CMK (cell line): ENCODE results near the gene FRAS1.

ENCODE experiments used
- DNase-seq: peaks from one replicate; pipeline ENCODE4 v3.0.0-alpha.2; 2010; ENCODE audit warnings: low read depth

FRAS1 gene

DNA sequence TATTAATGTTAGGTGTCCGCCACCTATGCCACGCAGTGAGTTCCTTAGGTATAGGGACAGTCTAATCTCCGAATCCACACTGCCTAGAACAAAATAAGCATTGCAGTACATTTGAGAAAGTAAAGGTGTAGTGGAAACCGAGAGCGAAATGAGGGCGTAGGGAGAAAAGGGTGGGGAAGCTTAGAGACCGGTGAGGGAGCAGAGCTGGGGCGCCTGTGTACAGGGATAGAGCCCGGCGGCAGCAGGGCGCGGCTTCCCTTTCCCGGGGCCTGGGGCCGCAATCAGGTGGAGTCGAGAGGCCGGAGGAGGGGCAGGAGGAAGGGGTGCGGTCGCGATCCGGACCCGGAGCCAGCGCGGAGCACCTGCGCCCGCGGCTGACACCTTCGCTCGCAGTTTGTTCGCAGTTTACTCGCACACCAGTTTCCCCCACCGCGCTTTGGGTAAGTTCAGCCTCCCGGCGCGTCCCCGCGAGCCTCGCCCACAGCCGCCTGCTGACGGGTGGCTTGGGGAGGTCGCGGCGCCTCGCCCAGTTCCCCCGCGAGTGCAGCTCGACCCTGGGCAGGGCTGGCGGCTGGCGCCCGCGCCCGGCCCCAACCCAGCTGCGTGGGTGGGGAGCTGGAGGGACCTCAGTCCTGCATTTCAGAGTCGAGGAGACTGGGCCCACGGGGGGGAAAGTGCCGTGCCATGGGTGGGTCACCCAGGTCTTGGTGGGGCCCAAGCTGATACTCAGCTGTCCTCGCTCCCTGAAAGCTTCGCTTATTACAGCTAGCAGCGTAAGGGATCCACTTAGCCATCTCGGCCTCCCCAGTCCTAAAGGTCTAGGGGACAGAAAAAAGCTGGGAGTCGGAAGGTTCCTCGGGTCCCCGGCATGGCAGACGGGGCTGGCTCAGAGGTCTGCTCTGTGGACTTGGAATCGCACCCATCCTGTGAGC is 494.6 kb downstream of the FRAS1 start, which contains the start of gene ANXA3:
ANXA3 (plus strand) TSS at position 351 of the 932 bp plus-strand sequence. CDS start 2,704 bp downstream, outside the sequence.
- peak; percentile 52 for DNase-seq

DNA sequence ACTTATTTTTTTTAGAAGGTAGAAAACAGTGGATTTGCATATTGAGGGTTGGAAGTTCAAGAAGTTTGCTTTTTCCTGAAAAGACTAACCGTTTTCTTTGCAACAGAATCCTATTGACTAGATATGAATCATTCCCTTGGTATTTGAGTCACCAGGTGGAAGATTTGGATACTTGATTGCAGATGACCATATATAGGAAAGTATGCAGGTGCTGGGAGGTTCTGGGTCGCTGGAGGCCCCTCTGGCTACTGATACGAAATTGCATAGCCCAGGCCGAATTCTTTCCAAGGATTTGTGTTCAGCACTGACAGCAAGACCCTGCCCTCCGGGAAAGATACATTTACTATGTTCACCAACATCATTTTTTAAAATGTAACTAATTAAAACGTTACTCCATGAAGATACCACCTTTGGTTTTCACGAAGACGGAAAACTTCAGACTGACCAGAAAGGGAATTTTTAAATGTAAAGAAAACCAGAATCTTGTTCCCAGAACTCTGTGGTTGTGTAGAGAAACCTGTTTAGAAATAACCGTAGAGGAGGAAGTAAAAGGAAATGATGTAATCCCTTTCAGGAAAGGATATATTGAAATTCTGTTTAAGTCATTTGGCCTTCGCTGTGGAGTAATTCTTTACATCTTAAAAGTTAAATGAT is 495.4 kb downstream of the FRAS1 start:
- no peak for DNase-seq

DNA sequence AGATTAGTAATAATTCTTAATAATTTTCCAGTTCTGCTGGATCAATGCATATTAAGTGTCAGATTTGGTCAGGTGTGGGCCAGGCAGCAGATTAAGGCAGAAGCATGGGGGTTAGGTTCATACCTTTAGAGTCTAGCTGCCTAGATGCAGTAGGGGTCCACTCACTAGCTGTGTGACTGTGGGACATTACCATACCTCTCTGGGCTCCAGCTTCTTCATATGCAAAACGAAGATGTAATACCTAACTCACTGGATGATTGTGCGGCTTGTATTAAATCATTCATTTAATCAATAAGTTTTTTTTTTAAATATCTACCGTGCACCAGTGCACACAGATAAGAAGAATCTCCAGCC is 495.9 kb downstream of the FRAS1 start:
- DNase-seq, result no peak

DNA sequence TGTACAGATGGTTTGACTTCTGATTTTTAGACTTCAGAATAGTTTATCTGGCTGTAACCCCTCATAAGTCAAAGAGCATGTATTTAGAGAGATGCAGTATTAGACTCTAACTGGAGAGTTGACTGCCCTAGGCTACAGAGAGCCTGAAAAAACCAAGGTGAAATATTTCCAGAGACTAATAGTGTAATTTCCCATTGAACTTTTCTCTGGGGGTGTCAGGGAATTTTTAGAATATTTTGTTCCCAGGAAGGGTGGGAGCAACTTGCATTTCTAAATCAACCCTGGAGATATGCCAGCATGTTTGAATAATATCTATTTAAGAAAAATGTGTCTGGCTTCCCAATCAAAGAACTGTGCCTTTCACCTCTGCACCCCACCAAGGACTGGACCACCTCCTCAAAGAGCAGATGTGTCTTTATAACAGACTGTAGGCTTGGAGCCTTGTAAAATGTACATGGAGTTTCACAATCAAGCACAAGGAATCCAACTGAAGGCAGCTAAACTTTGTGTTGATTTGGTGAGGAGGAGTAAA is 496.5 kb downstream of the FRAS1 start:
- no peak for DNase-seq

DNA sequence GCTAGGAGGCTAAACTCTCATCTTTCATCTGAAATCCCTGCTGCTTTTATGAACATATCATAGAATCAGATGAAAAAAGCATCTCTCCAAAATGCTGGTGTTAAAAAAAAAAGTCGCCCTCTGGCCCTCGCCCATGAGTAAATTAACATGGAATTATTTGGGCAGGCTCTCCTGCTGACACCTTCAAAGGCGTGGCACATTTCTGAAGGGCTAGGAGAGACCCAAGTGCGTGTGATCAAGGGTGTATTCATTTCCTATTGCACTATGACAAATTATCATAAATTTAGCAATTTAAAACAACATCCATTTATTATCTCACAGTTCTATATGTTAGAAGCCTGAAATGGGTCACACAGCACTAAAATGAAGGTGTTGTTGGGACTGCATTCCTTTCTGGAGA is 499.5 kb downstream of the FRAS1 start:
- no peak for DNase-seq

DNA sequence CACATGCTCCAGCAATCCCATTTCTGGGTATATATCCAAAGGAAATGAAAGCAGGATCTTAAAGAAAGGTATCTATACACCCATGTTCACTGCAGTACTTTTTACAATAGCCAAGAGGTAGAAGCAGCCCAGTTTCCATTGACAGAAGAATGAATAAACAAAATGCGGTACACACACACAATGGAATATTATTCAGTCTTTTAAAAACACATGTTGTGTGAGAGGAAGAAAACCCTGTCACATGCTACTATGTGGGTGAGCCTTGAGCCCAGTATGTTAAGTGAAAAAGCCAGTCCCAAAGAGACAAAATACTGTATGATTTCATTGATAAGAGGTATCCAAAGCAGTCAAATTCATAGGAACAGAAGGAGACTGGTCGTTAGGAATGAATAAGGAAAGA is 500.7 kb downstream of the FRAS1 start:
- no peak for DNase-seq

DNA sequence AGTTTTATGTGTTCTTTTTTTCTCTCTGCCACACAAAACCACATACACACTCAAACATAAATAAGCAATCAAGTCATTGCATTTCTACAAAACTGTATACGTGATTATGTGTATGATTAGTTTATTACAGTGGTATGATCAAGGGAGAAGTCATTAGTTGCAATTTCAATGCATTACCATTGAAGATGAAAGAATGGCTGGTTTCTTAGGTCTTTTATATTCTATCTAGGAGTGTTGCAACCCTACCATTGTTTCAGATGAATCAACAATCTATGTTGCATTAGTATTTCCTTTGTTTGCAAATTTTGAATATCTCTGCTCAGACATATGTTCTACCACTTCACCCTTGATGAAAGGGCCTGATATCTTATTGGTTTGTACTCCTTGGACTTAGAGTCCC is 501.3 kb downstream of the FRAS1 start:
- no peak for DNase-seq

DNA sequence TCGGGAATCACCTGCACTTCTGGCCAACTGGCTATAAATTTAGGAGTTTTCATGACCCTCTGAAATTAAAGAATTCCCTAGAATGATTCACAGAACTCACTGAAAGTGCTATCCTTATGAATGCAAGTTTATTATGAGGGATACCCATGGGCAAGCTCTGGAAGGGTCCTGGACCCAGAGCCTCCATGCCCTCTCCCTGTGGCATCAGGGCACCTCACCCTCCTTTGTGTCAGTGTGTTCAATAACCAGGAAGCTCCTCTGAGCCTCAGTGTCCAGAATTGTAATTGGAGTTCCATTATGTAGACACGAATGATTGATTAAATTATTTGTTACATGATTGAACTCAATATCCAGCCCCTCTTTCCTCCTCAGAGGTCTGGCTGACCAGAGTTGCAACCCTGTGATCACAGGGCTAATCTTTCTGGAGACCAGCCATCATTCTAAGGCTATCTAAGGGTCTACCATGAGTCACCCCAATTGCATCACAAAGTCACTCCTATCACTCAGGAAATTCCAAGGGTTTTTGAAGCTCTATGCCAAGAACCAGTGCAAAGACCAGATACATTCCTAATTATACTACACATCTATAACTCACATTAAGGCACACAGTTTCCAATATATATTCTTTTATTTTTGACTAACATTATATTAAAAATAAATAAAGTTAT is 503.3 kb downstream of the FRAS1 start:
- no peak for DNase-seq

DNA sequence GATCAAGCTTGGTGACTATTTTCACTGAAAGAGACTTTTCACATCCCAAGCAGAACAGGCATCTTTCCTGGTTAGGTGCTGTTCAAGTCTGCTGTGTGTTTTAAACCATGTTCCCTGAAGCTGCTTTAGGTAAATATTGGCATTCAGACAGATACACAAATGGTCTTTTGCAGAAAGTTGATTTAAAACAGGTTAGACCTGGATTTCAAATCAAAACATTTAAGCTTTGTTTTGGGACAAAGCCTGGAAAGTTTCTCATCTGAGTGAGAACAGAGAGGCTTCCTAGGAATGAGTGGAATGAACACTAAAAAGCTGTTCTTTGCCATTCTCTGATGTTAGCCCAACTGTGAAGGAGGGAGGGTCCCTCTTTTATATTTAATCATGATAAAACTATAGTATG is 504.6 kb downstream of the FRAS1 start:
- no peak for DNase-seq

DNA sequence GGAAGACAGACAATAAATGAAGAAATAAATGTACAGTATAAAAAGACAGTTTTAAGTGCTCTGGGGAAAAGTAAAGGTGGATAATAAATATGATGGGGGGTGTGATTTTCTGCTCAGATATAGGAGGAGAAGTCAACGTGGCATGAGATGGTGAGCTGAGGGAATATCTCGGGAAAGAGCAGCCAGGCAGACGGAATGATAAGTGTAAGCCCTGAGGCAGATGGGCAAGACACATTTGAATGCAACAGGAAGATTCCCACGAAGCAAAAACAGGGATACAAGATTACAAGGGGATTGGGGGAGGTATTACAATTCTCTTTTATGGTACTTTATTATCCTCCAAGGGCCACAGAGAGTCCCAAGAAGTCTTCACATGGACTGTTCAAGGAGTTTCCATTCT is 505.6 kb downstream of the FRAS1 start:
- no peak for DNase-seq

DNA sequence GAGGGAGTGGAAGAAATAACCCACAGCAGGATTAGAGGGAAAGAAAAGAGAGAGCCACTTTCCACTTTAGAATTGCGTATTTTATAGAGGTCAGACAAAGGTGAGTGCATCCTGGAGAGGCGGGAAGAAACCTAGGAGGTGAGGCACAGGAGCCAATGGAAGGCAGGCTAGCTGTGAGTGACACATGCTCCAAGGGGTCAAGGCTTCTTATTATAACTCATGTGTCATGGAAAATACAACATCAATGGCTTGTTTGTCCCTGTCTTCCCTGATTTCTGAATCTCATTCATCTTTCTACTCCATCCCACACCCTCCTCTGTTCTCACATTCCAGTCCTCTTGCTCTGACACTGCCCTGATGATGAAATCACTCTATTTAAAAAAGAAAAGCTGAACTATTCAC is 508.8 kb downstream of the FRAS1 start:
- DNase-seq, result no peak

DNA sequence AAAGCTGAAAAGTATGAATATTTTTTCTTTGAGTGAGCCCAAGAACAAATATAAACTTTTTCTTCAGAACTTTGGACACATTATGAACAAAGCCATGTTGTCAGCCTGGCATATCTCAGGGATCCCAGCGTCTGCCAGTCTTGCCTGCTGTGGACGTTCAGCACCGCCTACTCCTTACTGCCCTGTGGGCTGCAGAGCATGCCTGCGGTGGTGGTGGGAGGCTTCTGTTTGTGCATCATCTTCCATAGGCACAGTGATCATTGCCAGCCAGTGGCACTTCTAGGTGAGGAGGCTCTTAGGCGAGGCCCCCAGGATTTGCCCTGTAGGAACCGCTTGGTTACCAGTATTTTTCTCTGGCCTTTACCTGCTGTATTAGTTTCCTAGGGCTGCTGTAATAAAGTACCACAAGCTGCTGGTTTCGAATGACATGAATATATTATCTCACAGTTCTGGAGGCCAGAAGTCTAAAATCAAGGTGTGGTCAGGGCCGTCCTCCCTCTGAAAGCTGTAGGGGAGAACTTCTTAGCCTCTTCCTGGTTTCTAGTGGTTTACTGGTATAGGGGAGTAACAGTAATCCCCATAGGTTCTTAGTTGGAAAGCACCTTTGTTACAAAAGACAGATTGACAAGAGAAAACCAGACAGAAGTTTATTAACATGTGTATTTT is 509.8 kb downstream of the FRAS1 start:
- no peak for DNase-seq

DNA sequence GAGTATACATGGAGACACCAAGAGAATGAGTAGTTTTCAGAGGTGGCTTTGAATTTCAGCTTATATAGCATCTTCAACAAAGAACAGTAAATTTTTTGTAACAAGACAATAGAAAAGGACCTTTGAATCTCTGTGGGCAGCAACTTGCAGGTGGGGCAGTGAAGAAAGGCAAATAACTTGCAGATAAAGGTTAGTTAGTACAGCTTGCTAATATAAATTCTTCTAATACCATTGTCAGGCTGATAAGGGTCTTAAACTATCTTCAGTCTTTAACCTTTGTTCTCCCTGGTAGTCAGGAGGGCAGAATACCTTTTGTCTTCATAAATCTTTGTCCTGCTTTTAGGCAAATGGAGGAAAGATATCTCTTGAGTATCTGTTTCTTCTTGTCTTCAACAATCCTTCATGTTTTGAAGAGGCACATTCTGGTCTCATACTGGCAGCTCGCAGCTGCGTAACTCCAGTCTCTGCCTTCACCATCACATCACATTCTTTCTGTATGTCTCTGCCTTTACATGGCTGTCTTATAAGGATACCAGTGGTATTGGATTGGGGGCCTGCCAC is 510.5 kb downstream of the FRAS1 start:
- DNase-seq, result no peak

DNA sequence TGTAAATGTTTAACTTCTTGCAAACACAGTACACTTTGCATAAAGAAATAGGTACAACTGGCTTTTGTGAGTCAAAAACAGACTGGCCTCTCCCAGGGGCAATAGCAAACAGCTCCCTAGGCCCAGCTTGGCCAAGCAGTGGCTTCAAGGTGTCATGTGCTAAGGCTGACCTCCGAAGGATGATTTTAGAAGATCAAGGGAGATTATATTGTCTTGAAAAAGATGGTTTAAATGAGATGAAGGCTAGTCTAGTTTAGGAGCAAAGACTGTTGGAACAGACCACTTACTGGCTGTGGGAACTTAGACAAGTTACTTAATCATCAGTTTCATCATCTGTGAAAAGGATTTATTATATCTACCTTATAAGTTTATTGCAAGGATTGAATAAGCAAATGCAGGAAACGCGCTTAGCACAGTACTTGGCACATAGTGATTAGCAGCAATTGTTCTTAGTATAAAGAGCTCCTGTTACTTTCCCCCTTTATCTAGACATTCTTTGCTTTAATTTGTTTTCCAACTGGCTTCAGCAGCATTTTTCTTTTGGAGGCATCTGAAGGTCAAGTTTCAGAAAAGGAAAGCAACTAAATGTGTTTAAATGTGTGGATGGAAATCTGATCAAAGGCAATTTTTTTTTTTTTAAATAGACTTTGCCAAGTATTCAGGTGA is 511.6 kb downstream of the FRAS1 start:
- DNase-seq, result no peak

DNA sequence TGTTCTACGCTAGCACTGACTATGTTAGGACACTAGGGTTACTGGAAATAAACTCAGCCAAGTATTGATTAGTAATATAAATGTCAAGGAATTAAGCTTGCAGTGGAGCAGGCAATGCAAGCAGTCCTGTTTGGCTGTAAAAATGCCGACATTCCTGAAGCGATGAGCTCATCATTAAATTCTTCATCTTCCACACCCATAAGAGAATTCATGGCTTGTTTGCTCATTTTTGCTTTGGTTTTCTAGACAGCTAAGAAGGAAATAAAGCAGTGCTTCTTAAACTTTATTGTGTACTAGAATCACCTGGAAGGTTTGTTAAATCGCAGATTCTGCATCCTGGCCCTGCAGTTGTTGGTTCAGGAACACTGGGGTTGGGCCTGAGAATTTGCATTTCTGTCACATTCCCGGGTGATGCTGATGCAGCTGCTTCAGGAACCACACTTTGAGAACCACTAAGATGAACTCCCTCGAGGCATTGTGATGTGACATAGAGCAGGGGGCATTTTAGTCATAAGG is 512.2 kb downstream of the FRAS1 start:
- no peak for DNase-seq

DNA sequence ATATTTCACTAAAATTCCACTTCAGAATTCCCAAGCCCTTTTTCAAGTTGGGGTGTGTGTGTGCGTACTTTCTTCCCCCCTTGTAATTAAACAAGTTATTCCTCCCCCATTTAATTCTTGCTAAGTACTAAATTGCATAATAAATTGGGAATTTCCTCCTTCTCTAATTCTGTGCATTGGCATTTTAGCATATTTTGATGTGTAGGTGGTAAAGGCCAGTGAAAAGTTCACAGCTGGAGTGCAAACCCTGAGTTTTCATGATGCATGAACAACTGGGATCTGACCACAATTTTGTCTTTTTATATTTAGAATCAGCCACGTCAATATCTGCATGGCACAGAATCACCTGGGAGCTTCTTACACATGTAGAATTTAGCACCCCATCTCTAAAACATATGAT is 513.0 kb downstream of the FRAS1 start:
- DNase-seq, result no peak

DNA sequence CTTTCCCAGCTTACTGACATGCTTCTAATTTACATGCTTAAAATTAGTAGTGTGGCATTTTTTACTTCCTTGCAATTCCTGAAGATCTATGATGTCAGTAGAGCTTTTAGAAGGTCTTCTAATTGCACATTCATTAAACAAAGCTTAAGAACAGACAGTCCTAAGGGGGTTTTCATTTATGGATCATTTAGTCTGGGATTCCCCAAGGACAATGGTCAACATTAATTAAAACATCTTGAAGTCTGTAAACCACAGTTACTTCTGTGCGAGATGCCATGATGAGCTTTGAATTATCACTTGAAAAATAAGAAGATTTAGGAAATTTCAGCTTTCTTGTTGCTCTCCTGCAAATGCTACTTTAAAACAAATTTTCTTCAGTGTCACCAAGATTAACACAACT is 514.7 kb downstream of the FRAS1 start:
- no peak for DNase-seq

DNA sequence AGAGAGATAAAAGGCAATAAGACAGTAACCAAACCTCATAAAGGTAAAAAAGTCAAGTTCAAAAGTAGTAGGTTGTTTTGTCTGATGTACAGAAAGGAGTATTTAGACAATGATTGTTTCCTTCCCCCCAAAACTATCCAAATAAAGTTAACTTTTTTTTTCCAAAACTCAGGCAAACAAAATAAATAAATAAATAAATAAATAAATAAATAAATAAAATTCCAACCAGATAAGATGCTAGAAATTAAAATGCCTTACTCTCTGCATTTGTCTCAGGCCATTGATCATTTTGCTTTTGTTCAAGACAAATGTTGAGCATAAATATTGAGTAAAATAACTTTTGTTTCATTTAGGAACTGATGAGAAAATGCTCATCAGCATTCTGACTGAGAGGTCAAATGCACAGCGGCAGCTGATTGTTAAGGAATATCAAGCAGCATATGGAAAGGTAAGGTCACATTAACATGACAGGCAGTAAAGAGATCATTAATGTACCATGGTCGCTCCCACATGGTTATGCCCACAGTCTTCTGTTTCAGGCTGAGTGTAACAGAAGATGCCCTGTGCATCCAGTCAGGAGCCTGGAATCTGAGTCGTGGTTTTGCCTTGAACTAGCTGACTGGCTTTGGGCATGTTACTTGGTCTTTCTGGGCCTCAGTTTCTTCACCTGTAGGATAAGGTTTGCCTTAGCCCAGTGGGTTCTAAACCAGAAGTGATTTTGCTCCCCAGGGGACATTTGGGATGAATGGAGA is 521.7 kb downstream of the FRAS1 start:
- DNase-seq, result no peak

DNA sequence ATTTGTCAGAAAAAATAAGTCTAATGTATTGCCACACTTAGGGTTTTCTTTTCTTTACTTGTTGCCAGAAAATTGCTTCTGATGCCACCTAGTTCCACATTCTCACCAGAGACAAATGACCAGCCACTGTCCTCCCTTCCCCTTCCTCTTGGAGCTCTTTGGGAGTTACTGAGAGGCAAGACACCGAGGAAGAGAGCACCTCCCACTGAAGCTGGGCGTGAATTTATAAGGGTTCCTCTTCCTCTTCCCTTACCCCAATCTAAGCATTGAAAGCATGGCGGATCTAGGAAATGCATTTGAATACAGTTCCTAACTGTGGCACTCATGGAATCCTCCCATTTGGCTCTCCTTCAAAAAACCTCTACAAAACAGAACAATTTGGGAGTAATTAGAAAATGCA is 524.5 kb downstream of the FRAS1 start:
- DNase-seq, result peak; percentile 9

DNA sequence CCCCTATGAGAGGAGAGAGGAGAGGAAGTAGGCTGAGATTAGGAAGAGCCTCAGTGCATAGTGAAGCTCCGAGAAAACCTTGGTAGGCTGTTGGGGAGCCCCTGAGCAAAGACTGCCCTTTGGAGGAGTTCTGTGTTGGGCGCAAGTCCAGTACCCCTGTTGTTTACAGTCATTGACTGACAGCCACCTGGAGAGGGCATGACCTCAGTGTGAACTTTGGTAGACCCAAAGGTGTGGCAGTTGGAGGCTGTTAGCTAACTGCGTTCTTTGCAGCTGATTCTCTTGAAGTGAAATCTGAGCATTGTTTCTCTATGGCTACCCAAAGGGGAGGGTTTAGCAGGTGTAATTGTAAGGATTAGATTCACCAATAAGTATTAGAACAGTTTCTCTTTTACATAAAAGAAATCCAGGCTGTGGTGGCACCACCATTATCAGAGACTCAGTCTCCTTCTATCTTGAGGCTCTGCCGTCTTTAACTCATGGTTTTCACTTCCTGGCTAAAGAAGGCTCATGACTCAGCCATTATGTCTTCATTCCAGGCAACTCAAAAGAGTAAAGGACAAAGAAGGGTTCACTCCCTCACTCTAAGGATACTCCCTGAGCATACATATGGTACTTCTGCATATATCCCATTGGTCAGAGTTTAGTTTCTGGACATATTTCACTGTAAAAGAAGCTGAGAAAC is 527.9 kb downstream of the FRAS1 start:
- no peak for DNase-seq
